ENCODE measurements around the gene CHD6.

Gene CHD6

GRCh38 chr20:41617902-41618806 lies at the start of gene CHD6:
Gene CHD6 (minus strand): TSS chr20:41618377. CDS start chr20:41551337, 67,040 bp downstream.
- DNase-seq (ENCODE audit: low spot score): peak; percentile 100

GRCh38 chr20:41664584-41664983 lies 46.4 kb upstream of the CHD6 start:
- DNase-seq (ENCODE audit: low spot score): no peak

- DNase-seq (ENCODE audit: low spot score): no peak
Measured at GRCh38 chr20:41657655-41658054, 39.5 kb upstream of the CHD6 start.

- no peak for DNase-seq (ENCODE audit: low spot score)
Measured at GRCh38 chr20:41655962-41656618, 37.9 kb upstream of the CHD6 start.

- DNase-seq (ENCODE audit: low spot score): no peak
Measured at GRCh38 chr20:41654884-41655283, 36.7 kb upstream of the CHD6 start.

GRCh38 chr20:41654292-41654691 lies 36.1 kb upstream of the CHD6 start:
- no peak for DNase-seq (ENCODE audit: low spot score)

GRCh38 chr20:41650231-41650948 lies 32.2 kb upstream of the CHD6 start:
- DNase-seq (ENCODE audit: low spot score): no peak

GRCh38 chr20:41649489-41649888 lies 31.3 kb upstream of the CHD6 start:
- no peak for DNase-seq (ENCODE audit: low spot score)

- DNase-seq (ENCODE audit: low spot score): no peak
Measured at GRCh38 chr20:41645372-41645771, 27.2 kb upstream of the CHD6 start.

- no peak for DNase-seq (ENCODE audit: low spot score)
Measured at GRCh38 chr20:41643504-41643938, 25.3 kb upstream of the CHD6 start.

GRCh38 chr20:41639630-41640029 lies 21.5 kb upstream of the CHD6 start:
- no peak for DNase-seq (ENCODE audit: low spot score)

- DNase-seq (ENCODE audit: low spot score): no peak
Measured at GRCh38 chr20:41638456-41638855, 20.3 kb upstream of the CHD6 start.

GRCh38 chr20:41635158-41635557 lies 17.0 kb upstream of the CHD6 start:
- no peak for DNase-seq (ENCODE audit: low spot score)

GRCh38 chr20:41632896-41633295 lies 14.7 kb upstream of the CHD6 start:
- DNase-seq (ENCODE audit: low spot score): no peak

GRCh38 chr20:41631826-41632225 lies 13.6 kb upstream of the CHD6 start:
- no peak for DNase-seq (ENCODE audit: low spot score)

- no peak for DNase-seq (ENCODE audit: low spot score)
Measured at GRCh38 chr20:41630846-41631245, 12.7 kb upstream of the CHD6 start.

- DNase-seq (ENCODE audit: low spot score): no peak
Measured at GRCh38 chr20:41627611-41628244, 9.6 kb upstream of the CHD6 start.

GRCh38 chr20:41627001-41627495 lies 8.9 kb upstream of the CHD6 start:
- DNase-seq (ENCODE audit: low spot score): no peak

GRCh38 chr20:41623625-41624375 lies 5.6 kb upstream of the CHD6 start:
- no peak for DNase-seq (ENCODE audit: low spot score)

GRCh38 chr20:41622584-41622983 lies 4.4 kb upstream of the CHD6 start:
- DNase-seq (ENCODE audit: low spot score): no peak

GRCh38 chr20:41621971-41622370 lies 3.8 kb upstream of the CHD6 start:
- DNase-seq (ENCODE audit: low spot score): no peak

Data from CD4-positive, alpha-beta T cell treated with Interleukin-15 for 4 hours (primary cell).